ENCODE data around the gene LACTBL1.
A peak's percentile ranks its signal among the peaks of the same experiment; 100 is the strongest.

Gene LACTBL1

DNA sequence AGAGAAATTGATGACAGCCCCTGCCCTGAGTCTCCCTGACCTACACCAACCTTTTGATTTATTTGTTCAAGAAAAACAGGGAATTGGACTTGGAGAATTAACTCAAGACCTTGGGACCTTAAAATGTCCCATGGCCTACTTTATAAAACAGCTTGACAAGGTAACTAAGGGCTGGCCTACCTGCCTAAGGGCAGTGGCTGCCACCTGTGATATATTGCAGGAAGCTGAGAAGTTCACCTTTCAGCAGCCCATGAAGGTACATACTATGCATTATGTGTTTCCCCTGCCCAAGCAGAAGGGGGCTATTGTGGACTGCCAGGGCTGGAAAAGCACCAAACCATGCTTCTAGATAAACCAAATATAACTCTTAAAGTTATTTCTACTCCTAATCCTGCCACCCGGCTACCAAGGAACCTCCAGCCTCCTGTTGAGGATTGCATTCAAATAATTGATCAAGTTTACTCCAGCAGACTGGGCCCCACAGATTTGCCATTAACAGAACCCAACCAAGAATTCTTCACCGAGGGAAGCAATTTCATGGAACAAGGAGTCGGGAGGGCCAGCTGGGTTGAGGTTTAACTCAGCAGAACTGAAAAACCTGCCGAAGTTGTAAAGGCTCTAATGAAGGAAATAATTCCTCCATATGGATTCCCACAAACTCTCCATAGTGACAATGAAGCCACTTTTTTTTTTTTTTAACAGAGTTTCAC lies 28.2 kb downstream of the LACTBL1 start:
- DNase-seq (ENCODE audit: low spot score): no peak

DNA sequence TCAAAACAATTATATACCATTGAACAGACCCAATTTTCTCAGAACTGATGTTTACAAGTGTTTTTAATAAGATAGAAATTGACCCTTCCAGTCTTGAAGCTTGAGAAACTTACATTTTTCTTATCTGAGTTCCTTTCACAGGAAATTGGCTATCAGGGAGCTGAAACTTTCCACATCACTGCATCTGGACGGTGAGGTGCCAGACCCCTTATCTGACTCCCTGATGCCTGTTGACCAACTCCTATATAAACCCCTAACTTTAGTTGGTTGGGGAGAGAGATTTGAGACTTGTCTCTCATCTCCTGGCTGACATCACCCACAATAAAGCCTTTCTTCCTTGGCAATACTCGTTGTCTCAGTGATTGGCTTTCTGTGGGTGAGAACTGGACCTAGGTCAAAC lies 31.4 kb downstream of the LACTBL1 start:
- no peak for DNase-seq (ENCODE audit: low spot score)

DNA sequence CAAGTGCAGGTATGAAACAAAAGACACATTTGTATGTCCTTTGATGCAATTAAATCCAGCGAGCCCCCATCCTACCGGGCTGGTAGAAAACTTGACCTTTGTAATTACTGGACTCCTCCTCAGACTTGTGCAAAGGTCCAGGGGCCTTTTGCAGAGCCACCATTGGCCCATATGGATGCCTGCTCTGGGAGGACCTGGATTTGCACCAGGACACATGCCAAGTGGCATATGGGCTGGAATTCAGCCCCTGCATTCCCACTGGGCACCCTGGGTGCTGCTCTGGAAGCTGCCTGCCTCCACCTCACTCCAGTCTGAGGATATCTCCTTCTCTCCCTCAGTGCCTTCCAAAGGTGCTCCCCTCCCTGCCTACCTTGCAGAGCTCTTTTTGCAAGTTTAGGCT lies 36.0 kb downstream of the LACTBL1 start:
- DNase-seq (ENCODE audit: low spot score): no peak

DNA sequence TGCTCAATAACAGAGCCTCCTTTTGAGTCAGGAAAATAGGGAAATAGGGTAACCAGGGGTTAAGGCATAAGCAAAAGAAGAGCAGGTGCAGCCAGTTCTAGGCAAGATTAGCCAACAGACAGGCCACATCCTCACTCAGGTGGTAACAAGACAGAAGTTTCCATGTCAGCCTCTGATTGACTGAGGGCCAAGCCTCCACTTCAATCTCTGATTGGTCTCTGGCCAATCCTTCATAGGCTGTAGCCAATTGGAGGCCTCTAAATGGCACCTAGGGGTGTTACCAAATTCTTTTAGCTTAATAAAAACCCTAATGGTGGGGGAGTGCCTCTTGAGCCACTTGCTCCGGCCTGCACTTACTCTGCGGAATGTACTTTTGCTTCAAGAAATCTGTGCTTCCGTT lies 37.2 kb downstream of the LACTBL1 start:
- DNase-seq (ENCODE audit: low spot score): no peak

DNA sequence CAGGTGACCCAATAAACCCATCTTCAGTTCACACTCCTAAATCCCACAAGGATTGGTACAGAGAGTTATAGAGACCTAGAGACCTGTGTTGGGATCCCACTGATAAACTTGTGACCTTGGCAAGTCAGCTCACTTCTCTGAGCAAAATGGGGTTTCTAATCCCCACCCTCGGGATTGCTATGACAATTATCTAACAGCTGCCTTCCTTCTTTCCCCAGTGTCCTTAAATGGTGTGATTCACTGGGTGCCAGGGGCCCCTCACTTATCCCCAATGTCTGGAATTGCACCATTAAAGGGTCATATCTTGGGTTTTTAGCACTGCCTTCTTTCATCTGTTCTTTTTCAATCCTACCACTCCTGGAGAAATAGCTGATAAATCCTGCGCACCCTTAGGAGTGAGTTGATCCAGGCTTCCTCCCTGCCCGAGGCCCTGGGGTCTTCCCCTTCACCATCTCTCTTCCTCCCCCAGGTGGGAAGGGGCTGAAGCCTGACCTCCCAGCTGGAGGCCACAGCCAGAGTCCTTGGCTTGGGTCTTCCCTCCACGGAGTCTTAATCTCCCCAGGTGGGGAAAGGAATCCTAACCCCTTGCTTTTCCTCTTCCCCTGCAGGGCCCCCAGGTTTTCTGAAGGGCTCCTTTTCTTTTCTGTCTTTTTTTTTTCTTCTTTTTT lies 39.7 kb downstream of the LACTBL1 start:
- no peak for DNase-seq (ENCODE audit: low spot score)

DNA sequence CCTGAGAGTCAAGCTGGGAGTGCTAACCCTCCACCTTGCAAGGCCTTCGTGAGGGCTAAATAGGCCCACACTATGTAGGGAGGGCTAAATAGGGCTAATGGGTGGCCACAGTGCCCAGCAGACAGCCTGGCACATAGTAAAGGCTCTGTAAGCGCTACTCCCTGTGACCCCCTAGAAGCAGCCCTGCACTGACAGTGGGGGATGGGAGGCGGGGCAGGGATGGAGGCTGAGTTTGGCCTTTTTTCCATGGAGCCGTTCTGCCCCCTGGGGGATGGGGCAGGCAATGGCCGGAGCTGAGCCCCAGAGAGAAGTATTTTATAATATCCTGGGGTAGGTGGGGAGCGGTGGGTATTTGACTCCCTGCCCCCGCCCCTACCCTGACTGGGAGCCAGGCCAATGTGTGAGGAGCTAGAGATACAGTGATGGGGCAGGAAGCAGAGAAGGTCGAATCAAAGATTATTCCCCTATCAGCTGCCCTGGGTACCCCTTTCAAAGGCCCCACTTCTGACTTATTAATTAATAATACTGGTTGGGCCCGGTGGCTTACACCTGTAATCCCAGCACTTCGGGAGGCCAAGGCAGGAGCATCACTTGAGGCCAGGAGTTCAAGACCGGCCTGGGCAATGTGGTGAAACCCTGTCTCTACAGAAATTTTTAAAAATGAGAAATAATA lies 42.3 kb downstream of the LACTBL1 start:
- DNase-seq (ENCODE audit: low spot score): peak; percentile 4

DNA sequence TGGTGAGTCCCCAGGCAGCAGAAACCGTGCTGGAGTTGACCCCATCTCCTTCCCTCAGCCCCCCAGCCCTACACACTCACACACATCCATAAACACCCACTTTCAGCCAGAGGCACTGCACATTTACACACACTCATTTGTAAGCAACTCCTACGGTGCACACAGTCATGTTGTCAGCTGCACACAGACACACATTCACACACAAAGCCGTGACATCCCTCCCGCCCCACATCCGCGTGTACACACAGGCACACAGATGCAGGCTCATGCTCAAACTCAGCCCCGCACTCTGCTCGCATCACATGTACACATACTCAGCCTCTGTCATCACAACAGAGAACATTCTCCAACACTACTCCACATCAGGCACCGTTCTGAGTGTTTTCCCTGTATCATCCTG lies 47.6 kb downstream of the LACTBL1 start:
- no peak for DNase-seq (ENCODE audit: low spot score)

DNA sequence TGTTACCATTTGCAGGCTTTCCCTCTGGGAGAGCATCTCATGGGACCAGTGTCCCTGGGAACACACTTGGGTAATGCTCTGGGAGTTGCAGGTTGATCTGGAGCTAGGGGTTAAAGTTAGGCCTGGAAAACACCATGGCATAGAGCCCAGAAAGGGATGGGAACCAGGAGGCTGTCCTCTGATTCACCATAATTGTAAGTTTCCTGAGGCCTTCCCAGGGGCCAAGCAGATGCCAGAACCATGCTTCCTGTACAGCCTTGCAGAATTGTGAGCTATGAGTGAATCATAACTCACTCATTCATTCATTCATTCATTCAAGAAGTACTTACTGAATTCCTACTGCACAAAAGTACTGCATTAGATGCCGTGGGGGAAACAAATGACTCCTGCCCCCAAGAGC lies 50.0 kb downstream of the LACTBL1 start:
- no peak for DNase-seq (ENCODE audit: low spot score)

DNA sequence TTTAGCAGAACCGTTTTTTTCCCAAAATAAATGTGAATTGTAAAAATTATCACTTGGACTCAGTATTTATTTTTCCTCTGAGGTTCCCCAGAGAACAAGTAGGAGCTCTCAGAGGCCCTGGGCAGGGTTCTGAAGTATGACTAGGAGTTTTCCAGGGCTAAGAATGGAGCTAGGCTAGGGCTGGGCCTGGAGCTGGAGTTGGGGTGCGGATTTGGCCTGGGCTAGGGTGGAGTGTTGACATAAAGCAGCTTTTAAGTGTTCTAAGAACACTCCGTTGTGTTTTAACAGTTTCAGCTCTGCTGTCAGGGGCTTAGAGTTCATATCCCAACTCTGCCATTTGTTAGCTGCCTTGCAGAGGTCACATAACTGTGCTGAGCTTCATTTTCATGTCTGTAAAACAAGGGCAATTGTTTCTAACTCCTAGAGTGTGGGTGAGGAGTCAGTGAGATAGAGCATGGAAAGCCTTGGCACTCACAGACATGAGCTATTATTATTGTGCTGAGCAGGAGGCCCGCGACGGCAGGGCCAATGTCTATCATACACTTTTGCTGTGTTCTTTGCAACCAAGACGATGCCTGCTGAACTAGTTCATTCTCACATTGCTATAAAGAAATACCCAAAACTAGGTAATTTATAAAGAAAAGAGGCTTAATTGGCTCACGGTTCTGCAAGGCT lies 51.1 kb downstream of the LACTBL1 start:
- DNase-seq (ENCODE audit: low spot score): no peak

DNA sequence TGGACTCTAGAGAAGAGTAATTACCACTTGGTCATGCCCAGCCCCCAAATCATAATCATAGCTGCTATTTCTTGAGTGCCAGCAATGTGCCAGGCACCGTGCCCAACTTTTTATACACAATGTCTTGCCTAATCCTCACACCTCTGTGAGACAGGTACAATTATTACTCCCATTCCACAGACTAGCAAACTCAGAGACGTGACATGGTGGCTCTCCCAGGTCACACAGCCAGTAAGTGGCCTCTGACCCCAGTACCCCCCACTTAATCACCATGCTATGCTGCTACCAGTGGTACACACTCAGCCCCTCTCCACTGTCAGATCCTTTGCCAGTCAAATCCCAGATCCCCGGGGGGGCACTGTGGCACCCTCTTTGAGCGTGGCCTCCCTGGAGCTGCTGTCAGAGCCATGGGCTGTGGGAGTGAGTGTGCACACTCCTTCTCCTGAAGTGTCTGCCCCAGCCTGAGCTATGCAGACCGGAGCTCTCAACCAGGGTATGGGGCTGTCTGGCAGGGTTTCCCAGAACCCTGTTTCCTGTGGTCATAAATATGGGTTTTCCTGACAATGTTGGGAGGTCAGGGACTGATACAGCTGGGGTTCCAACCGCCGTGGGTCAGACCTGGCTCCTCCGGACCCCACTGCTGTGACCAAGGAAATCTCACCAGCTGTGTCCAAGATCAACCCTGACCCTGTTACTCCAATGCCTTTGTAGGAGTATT lies 51.8 kb downstream of the LACTBL1 start:
- no peak for DNase-seq (ENCODE audit: low spot score)

DNA sequence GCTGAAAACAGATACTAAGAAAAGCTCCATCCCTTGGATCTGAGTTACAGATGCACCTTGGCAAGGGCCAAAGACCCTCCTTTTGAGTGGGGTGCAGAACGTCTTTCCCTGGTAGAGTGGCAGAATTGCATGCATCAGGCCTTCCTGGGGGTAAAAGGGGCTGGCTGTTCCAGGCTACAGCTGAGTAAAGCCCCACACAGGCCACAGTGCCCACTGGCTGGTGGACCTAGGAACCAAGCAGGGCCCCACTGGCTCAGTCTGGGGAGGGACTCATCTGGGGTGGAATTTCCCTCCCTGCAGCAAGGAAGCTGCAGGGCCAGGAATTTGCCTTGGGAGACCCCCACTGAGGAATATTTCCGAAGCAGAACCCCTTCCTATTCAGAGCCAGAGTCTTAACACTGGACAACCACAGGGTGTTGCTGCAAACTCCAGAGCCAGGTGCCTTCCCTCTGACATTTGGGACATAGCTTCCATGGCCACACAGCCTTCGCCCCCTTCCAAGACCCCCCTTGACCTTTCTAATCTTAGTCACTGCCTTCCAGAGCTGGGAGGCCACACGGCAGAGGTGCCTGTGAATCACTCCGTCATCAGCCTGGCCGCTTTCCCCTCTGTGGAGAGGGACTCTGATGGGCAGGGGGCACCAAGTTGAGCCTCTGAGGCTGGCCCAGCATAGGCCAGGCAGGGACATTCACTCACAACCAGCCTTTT lies 52.5 kb downstream of the LACTBL1 start:
- DNase-seq (ENCODE audit: low spot score): no peak

DNA sequence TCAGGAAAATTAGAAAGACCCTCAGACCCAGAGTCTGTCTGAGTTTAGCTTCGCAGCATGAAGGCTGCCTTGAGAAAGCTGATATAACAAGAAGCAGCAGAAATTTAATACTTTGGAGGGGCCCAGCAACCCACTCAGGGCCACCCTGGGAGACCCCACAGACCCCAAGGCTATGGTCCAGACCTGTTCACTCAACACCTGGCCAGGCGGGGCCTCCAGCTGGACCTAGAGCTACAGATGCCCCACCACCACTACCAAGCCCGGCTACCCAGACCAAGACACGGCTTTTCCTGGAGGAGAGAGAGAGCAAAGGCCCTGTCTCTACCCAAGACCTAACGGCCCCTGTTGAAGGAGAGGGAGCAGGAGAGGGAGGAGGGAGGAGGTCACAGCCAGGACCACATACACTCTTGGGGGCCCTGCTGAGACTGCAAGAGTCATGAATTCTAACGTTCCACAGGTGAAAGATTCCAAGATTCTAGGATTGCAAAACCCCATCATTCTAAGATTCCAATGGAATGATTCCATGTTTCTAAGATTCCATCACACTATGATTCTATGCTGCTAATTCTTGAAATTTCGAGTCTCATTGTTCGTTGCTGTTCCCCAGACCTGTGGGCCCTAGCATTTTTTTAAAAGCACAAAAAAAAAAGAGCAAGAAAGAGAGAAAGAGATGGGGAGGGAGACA lies 53.2 kb downstream of the LACTBL1 start:
- DNase-seq (ENCODE audit: low spot score): no peak

DNA sequence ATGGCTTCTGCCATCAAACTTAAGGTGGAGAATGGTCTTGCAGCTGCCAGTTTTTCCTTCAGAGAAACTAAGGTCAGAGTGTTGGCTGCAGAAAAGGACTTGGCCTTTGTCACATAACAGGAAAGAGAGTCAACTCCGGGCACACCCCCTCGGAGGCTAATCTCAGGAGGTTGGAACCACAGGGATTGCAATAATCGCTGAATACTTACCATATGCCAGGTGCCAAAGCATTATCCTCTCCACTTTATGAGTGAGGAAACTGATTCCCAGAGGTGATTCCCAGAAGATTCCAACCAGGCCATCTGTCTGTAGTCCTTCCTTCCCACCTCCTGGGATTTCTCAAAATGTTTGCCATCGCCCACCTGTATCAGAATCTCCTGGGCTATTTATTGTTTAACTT lies 54.0 kb downstream of the LACTBL1 start:
- no peak for DNase-seq (ENCODE audit: low spot score)

DNA sequence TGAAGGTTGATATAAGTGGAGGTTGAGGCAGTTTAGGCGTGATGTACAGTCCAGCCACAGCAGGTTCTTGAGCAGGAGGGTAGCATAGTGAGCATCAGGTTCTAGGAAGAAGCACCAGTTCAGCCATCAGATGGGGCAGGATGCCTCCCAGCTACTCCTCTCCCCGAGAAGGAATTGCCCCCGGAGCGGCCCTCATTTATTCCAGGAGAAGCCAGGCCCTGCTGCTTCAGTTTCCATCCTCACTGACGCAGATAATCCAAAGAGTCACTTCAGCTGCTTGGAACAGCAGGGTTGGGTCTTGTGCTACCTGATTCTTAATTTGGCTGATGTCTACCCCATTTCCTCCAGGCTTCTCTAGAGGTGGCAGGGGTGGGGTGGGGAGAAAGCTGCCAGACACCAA lies 54.7 kb downstream of the LACTBL1 start:
- no peak for DNase-seq (ENCODE audit: low spot score)

DNA sequence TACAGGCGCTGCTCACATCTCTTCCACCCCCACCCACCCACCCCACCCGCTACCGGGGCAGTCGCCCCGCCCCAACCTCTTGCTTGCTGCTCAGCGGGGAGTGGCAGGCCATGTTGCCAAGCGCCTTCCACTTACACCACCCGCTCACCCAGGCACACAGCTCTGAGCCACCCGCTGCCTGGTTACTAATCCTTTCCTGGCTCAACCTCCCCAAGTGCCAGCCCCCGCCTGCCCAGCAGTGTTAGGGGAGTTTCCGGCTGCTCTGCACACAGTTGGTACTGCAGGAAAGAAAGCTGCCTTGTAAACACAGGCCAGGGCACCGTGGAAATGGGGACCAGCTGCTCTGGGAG lies 56.2 kb downstream of the LACTBL1 start:
- no peak for DNase-seq (ENCODE audit: low spot score)

DNA sequence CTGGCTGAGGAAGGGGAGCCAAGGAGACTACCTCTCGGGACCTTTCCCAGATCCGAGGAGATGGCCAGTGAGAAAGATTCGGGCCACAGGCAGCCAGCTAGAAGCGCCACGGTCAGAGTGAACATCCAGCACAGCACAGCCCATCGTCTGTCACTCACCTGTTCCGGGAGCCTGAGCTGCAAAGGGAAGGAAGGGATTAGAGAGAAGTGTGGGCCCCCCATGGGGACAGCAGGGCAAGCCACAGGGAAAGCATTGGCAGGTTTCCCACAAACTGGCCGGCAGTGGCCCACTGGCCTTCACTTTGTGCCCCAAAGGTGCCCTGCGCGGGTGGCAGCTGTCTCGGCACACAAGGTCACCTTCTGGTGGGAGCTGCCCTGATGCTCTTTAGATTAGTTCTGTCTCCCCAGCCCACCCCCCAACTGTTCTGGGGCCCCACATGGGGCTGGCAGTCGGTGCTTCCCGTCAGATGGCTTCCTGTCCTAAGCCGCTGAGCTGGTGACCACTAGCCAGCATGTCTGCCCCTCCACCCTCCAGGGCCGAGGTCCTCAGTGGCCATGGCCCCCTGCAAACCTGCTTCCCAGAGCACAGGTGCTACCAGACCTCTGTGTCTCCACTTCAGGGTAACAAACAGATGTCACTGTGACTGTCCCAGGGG lies 56.7 kb downstream of the LACTBL1 start:
- DNase-seq (ENCODE audit: low spot score): no peak

DNA sequence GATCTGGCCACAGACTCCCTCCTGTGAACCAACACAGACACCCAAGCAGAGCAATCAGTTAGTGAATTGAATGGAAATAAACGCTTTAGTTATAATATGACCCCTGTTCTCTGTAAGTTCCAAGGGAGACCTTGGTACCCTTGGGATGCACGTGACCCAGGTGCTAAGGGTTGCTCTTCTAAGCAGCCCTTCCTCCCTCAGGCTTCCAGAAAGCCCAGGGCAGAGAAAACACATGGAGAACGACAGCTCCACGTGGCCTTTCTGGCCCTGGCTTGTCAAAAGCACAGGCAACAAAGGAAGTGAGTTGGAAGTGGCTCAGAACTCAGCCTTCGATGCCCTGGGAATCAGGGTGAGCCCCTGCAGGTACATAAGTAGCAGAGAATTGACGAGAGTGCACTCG lies 57.4 kb downstream of the LACTBL1 start:
- DNase-seq (ENCODE audit: low spot score): no peak

DNA sequence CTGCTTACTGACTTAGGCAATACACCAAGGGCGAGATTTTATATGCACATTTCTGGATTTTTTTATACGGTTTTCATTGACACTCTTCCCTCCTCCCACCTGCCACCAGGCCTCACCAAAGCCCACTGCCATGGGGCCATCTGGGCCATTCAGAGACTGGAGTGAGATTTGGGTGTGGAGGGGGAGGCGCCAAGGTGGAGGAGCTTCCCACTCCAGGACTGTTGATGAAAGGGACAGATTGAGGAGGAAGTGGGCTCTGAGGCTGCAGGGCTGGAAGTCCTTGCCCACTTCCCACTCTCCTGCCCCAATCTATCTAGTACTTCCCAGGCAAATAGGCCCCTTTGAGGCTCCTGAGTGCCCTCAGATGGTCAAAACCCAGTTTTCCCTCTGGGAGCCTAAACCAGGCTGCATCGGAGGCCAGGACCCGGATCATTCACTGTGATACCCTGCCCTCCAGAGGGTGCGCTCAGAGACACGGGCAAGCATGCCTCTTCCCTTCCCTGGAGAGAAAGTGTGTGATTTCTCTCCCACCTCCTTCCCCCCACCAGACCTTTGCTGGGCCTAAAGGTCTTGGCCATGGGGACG lies 57.9 kb downstream of the LACTBL1 start:
- no peak for DNase-seq (ENCODE audit: low spot score)

DNA sequence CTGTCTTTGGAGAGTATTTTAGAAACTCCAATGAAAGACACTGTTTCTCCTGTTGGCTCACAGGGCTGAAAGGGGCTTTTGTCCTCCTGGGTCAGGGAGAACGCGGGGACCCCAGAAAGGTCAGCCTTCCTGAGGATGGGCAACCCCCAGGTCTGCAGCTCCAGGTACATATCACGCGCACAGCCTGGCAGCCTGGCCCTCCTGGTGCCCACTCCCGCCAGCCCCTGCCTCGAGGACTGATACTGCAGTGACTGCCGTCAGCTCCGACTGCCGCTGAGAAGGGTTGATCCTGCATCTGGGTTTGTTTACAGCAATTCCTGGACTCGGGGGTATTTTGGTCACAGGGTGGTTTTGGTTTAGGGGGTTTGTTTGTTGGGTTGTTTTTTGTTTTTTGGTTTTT lies 58.5 kb downstream of the LACTBL1 start:
- no peak for DNase-seq (ENCODE audit: low spot score)
